ENCODE measurements around the gene ABHD1.

Gene ABHD1

DNA sequence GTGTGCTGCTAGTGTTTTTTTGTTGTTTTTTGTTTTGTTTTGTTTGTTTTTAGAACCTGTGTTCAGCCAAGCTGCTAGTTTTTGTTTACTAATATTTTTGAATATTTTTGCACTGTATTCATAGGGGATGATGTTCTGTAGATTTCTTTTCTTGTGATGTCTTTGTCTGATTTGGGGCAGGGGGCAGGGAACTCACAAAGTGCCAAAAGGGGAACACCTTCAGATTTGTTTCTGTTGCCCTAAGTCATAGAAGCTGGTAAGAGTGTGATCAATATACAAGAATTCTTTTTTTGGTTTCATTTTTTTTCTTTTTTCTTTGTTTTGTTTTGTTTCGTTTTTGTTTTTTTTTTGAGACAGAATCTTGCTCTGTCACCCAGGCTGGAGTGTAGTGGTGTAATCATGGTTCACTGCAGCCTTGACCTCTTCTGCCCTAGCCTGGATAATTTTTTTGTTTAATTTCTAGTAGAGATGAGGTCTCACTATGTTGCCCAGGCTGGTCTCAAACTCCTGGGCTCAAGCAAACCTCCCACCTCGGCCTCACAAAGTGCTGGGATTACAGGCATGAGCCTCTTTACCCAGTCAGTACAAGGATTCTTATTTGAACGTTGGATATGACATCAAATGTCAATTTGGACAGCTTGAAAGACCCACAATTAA, 55.9 kb downstream of the ABHD1 start:
- no peak for ATAC-seq (replicated peaks; ENCODE audit: extremely low read depth, poor library complexity, severe bottlenecking)
- Mint-ChIP-seq H3K9me3 (no peaks in the 10 kb centered on the region), H3K27ac (ENCODE audit: low read depth) (no peak overlapping the region), H3K27me3 (peaks cover 59% of the 10 kb centered on the region), H3K4me3 (no peak overlapping the region), H3K4me1 (no peaks in the 10 kb centered on the region), H3K36me3 (ENCODE audit: insufficient read depth) (no peaks in the 10 kb centered on the region)
- DNase-seq (ENCODE audit: low spot score in 2 of 2) = no peak
